ENCODE results near the gene RAD51B.

RAD51B gene

GRCh38 chr14:67821121-67821520, 1.5 kb downstream of the RAD51B start:
- Mint-ChIP-seq H3K4me1 (peaks cover 21% of the 10 kb centered on the region), H3K9me3 (no peaks in the 10 kb centered on the region), H3K27me3 (ENCODE audit: low read depth) (no peaks in the 10 kb centered on the region), H3K27ac (peak overlapping the region in 1 of 3 experiments; percentile 66), H3K4me3 (peak overlapping the region; percentile 94 to 98 (median 97)), H3K36me3 (ENCODE audit: low read depth) (no peaks in the 10 kb centered on the region)
- TF ChIP-seq CTCF (IDR thresholded peaks at IDR 0.05; ENCODE audit: unreplicated experiment in 3 of 3) = no peak

GRCh38 chr14:67831113-67831512, 11.5 kb downstream of the RAD51B start:
- Mint-ChIP-seq H3K27me3 (ENCODE audit: low read depth) (no peaks in the 10 kb centered on the region), H3K4me3 (no peak overlapping the region), H3K9me3 (peaks cover 7% of the 10 kb centered on the region), H3K4me1 (no peaks in the 10 kb centered on the region), H3K36me3 (ENCODE audit: low read depth) (peaks cover 21% of the 10 kb centered on the region), H3K27ac (no peak overlapping the region)
- TF ChIP-seq CTCF (IDR thresholded peaks at IDR 0.05; ENCODE audit: unreplicated experiment in 3 of 3) = no peak

GRCh38 chr14:67833403-67833802, 13.8 kb downstream of the RAD51B start:
- Mint-ChIP-seq H3K9me3 (peaks cover 3% of the 10 kb centered on the region), H3K27me3 (ENCODE audit: low read depth) (no peaks in the 10 kb centered on the region), H3K4me1 (no peaks in the 10 kb centered on the region), H3K27ac (no peak overlapping the region), H3K4me3 (no peak overlapping the region), H3K36me3 (ENCODE audit: low read depth) (peaks cover 11% of the 10 kb centered on the region)
- TF ChIP-seq CTCF (IDR thresholded peaks at IDR 0.05; ENCODE audit: unreplicated experiment in 3 of 3) = no peak

- TF ChIP-seq CTCF (IDR thresholded peaks at IDR 0.05; ENCODE audit: unreplicated experiment in 3 of 3) = no peak
- Mint-ChIP-seq H3K27me3 (ENCODE audit: low read depth) (no peaks in the 10 kb centered on the region), H3K4me3 (no peak overlapping the region), H3K4me1 (no peaks in the 10 kb centered on the region), H3K27ac (no peak overlapping the region), H3K9me3 (no peaks in the 10 kb centered on the region), H3K36me3 (ENCODE audit: low read depth) (peaks cover 7% of the 10 kb centered on the region)
Observed at GRCh38 chr14:67835596-67835995, 16.0 kb downstream of the RAD51B start.

GRCh38 chr14:67837011-67837624, 17.5 kb downstream of the RAD51B start:
- peaks cover 7% of the 10 kb centered on the region for H3K36me3 Mint-ChIP-seq (ENCODE audit: low read depth)
- peak; percentile 57 to 68 (median 62) for TF ChIP-seq CTCF (IDR thresholded peaks at IDR 0.05; ENCODE audit: unreplicated experiment in 3 of 3)
- no peaks in the 10 kb centered on the region for H3K4me1 Mint-ChIP-seq
- no peaks in the 10 kb centered on the region for H3K27me3 Mint-ChIP-seq (ENCODE audit: low read depth)
- no peaks in the 10 kb centered on the region for H3K9me3 Mint-ChIP-seq
- H3K27ac Mint-ChIP-seq = peak overlapping the region; percentile 18 to 49 (median 19)
- no peak overlapping the region for H3K4me3 Mint-ChIP-seq

- H3K9me3 Mint-ChIP-seq = peaks cover 37% of the 10 kb centered on the region
- H3K27me3 Mint-ChIP-seq (ENCODE audit: low read depth) = no peaks in the 10 kb centered on the region
- H3K36me3 Mint-ChIP-seq (ENCODE audit: low read depth) = peaks cover 54% of the 10 kb centered on the region
- no peak overlapping the region for H3K4me3 Mint-ChIP-seq
- no peak overlapping the region for H3K27ac Mint-ChIP-seq
- no peaks in the 10 kb centered on the region for H3K4me1 Mint-ChIP-seq
- no peak for TF ChIP-seq CTCF (IDR thresholded peaks at IDR 0.05; ENCODE audit: unreplicated experiment in 3 of 3)
Observed at GRCh38 chr14:67846029-67846610, 26.5 kb downstream of the RAD51B start.

Data from nephron (organoid).